Stromal cell of bone marrow (primary cell): Measurements from ENCODE around the gene TRPC4AP.

Experiments
- DNase-seq: peaks from one replicate; pipeline ENCODE4 v3.0.0-alpha.2; 2012; ENCODE audit warnings: low read depth

Gene TRPC4AP

GRCh38 chr20:35000922-35001595 is 91.5 kb downstream of the TRPC4AP start:
- DNase-seq, result no peak

- no peak for DNase-seq
Observed at GRCh38 chr20:35000311-35000921, 92.2 kb downstream of the TRPC4AP start.

GRCh38 chr20:34999782-35000181 is 92.8 kb downstream of the TRPC4AP start:
- no peak for DNase-seq

GRCh38 chr20:34999021-34999451 is 93.6 kb downstream of the TRPC4AP start:
- DNase-seq, result no peak

DNA sequence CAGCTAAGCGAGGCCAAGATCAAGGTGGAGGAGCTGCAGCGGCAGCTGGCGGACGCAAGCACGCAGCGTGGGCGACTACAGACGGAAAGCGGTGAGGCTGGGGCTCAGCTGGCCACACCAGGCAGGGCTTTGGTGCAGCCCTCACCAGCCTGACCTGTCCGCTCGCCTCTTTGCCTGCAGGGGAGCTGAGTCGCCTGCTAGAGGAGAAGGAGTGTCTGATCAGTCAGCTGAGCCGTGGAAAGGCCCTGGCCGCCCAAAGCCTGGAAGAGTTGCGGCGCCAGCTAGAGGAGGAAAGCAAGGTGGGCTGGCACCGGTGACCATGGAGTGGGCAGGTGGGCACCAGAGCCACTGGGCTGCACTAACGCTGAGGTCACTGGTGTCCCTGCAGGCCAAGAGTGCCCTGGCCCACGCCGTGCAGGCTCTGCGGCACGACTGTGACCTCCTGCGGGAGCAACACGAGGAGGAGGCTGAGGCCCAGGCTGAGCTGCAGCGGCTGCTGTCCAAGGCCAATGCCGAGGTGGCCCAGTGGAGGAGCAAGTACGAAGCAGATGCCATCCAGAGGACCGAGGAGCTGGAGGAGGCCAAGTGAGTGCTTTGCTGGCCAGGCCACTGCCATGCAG is 94.2 kb downstream of the TRPC4AP start:
- no peak for DNase-seq

- DNase-seq, result no peak
Observed at GRCh38 chr20:34997774-34998173, 94.8 kb downstream of the TRPC4AP start.

GRCh38 chr20:34997131-34997561 is 95.5 kb downstream of the TRPC4AP start:
- DNase-seq, result no peak

GRCh38 chr20:34996243-34997028 is 96.2 kb downstream of the TRPC4AP start:
- no peak for DNase-seq

DNA sequence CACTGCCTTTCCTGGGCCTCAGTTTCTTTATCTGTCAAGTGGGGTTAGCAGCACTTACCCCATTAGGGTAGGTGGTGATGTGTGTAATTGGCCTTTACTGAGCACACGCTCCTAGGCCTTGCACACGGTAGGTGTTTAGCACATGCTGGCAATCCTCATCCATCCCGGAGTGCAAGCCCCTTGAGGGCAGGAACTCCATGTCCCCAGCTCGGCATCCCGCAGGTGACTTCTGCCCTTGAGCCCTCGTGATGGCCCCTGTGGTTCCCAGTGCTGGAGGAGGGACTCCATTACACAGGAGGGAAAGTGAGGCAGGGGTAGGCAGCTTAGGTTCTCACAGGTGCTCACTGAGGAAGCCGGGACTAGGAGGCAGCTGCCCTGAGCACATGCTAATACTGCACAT is 96.9 kb downstream of the TRPC4AP start:
- no peak for DNase-seq

DNA sequence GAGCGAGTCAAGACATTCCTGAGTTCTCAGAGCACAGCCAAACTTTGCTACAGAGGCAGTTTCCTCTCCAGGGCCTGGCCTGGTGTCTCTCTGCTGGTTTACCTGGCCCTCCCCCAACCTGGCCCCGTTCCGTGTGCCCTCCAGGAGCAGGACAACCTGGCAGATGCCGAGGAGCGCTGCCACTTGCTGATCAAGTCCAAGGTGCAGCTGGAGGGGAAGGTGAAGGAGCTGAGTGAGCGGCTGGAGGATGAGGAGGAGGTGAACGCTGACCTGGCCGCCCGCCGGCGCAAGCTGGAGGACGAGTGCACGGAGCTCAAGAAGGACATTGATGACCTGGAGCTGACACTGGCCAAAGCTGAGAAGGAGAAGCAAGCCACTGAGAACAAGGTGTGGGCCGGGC is 97.4 kb downstream of the TRPC4AP start:
- DNase-seq, result no peak

GRCh38 chr20:34994509-34995131 is 98.0 kb downstream of the TRPC4AP start:
- DNase-seq, result no peak

GRCh38 chr20:34993941-34994508 is 98.6 kb downstream of the TRPC4AP start:
- no peak for DNase-seq

DNA sequence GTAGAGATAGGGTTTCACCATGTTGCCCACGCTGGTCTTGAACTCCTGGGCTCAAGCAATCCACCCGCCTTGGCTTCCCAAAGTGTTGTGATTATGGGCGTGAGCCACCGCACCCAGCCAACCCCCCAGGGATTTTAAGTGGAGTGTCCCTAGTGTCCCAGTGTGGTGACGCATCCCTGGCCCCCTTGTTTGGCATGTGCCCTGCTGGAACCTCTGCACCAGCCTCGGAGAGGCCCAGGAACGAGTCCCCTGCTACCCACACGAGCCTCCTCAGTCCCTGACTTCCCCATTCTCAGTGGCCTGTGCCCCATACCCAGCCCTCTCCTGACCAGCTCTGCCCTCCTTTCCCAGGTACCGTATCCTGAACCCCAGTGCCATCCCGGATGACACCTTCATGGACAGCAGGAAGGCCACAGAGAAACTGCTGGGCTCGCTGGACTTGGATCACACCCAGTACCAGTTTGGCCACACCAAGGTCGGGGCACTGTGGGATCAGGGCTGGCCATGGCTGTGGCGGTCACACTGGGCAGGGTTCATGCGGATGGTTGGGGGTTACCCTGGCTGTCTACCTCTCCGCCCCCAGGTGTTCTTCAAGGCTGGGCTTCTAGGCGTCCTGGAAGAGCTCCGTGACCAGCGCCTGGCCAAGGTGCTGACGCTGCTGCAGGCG is 99.7 kb downstream of the TRPC4AP start:
- no peak for DNase-seq

- DNase-seq, result no peak
Observed at GRCh38 chr20:34990661-34991214, 101.9 kb downstream of the TRPC4AP start.

DNA sequence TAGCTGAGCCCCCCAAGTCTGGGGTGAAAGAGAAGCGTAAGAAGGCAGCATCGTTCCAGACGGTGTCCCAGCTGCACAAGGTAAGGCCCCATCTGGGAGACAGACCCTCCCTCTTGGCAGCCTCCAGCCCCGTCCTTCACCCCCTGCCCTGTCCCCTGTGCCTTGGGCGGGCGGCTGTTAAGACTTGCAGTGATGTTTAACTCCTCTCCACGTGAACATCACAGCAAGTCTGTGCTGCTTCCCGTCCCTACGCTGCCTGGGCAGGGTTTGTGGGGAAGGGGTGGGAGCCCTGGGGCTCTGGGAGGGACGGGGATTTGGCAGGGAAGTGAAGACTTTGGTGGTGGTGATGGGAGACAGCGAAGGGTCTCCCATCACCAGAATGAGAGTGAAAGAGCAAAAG is 102.4 kb downstream of the TRPC4AP start:
- DNase-seq, result no peak

GRCh38 chr20:34989670-34990069 is 102.9 kb downstream of the TRPC4AP start:
- DNase-seq, result no peak

- DNase-seq, result no peak
Observed at GRCh38 chr20:34989118-34989517, 103.5 kb downstream of the TRPC4AP start.

GRCh38 chr20:34988191-34988540 is 104.4 kb downstream of the TRPC4AP start:
- no peak for DNase-seq

GRCh38 chr20:34987288-34988190 is 105.1 kb downstream of the TRPC4AP start:
- DNase-seq, result no peak
